ENCODE measurements around the gene HOXB2.

HOXB2 gene

DNA sequence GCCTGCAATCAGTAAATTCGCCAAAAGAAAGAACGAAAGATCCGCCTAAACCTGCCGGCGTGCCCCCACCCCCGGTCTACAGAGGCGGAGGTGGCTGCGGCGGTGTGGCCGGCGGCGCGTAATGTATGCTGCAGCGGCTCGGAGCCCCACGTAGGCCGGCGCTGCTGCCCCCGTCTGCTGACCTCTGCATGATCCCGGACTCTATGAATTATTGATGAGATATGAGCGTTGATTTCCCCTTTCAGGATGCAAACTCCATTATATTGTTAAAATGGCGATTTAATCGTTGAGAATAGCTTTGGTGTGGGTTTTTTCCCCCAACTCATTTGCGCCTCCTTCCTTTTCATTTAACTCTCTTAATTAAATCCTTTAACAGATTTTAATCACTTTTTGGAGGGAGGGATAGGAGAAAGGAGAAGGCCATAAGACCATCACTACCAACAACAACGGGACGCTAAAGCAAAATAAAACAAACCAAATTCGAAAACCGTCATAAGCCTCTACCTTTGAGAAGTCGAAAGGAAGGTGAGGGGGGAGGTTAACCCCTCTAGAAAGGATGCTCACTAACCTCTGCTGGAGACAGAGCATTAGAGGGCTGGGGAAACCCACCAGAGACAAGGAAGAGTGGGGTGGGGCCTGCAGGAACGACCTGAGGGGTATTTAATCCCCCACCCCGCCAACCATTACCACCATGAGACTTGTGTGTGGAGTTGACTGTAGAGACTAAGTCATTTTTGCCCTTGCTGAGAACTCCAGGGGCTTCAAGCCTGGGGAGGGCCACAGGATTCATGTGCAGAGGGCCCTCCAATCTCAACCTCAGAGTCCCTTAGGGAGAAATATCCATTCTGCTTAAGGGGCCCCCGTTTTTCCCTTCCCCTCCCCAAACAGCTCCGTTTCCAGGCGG lies 41.7 kb upstream of the HOXB2 start:
- no peaks in the 10 kb centered on the region for H3K9me3 Mint-ChIP-seq
- peaks cover 82% of the 10 kb centered on the region for H3K27me3 Mint-ChIP-seq (ENCODE audit: low read depth)
- peak overlapping the region; percentile 93 for H3K4me3 Mint-ChIP-seq
- peaks cover 7% of the 10 kb centered on the region for H3K36me3 Mint-ChIP-seq (ENCODE audit: low read depth)
- H3K4me1 Mint-ChIP-seq (ENCODE audit: low read depth), result peaks cover 53% of the 10 kb centered on the region
- peak overlapping the region; percentile 12 for H3K27ac Mint-ChIP-seq

DNA sequence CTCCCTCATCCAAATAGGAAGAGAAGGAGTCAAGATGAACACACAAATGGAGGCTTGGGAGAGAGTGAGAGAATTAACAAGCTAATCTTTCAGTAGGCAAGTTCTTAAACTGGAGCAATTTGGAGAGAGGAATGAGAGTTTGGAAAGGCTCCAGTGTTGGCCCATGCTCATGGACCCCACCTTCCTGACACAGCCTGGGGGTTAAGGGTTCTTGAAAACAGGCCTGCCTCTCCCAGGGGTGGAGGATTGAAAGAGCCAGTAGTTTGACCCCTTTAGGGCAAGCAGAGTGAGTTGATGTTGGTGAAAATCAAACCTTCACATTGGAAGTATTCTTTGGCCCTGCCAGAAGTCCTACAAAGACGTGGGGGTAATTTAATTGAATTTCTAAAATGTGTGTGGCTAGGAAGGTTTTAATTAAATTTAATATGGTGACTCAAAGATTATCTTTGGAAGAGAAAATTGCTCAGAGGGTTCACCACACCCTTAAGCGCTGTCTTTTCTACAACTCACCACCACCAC lies 39.4 kb upstream of the HOXB2 start:
- no peaks in the 10 kb centered on the region for H3K9me3 Mint-ChIP-seq
- peak overlapping the region; percentile 93 for H3K4me3 Mint-ChIP-seq
- no peak overlapping the region for H3K27ac Mint-ChIP-seq
- H3K4me1 Mint-ChIP-seq (ENCODE audit: low read depth), result peaks cover 63% of the 10 kb centered on the region
- peaks cover 83% of the 10 kb centered on the region for H3K27me3 Mint-ChIP-seq (ENCODE audit: low read depth)
- H3K36me3 Mint-ChIP-seq (ENCODE audit: low read depth), result peaks cover 7% of the 10 kb centered on the region

DNA sequence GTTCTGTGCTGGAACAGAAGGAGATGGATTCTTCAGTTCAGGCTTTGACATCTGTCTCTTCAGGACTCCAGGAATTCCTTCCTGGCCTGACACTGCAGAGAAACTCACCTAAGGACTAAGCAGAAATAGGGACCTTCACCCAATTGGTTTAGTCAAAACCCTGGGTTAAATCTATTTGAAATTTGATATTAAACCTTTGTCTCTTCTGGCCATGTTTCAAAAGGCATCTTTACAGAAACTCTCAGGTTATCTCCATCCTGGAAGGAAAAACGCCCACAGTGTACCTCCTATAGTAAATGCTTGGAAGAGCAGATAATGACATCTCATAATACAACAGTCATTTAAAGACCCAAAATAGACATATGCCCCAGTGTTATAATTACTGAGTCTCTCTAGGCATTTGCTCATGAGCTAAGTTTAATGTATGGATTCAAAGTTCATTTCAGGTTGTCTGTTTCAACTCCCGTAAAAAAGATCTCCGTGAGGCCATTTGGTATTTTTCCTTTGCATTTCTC lies 38.9 kb upstream of the HOXB2 start:
- Mint-ChIP-seq H3K4me3 (peak overlapping the region; percentile 93), H3K27me3 (ENCODE audit: low read depth) (peaks cover 83% of the 10 kb centered on the region), H3K36me3 (ENCODE audit: low read depth) (peaks cover 8% of the 10 kb centered on the region), H3K9me3 (no peaks in the 10 kb centered on the region), H3K27ac (no peak overlapping the region), H3K4me1 (ENCODE audit: low read depth) (peaks cover 66% of the 10 kb centered on the region)

DNA sequence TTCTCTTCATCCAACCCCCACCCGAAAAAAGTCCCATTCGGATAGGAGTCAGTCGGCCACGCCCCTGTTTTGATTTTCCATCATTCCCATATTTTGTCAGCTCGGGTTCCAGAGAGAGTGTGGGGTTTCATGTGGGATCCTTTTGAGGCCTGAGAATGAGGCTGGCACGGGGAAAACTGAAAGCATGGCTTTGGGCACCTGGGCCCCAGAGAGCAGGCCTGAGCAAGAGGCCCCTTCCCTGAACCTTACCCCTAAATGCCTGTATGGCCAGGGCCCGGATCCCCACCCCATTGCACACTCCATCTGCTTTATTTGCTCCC lies 37.8 kb upstream of the HOXB2 start:
- H3K27ac Mint-ChIP-seq, result no peak overlapping the region
- H3K4me1 Mint-ChIP-seq (ENCODE audit: low read depth), result peaks cover 64% of the 10 kb centered on the region
- peaks cover 77% of the 10 kb centered on the region for H3K27me3 Mint-ChIP-seq (ENCODE audit: low read depth)

DNA sequence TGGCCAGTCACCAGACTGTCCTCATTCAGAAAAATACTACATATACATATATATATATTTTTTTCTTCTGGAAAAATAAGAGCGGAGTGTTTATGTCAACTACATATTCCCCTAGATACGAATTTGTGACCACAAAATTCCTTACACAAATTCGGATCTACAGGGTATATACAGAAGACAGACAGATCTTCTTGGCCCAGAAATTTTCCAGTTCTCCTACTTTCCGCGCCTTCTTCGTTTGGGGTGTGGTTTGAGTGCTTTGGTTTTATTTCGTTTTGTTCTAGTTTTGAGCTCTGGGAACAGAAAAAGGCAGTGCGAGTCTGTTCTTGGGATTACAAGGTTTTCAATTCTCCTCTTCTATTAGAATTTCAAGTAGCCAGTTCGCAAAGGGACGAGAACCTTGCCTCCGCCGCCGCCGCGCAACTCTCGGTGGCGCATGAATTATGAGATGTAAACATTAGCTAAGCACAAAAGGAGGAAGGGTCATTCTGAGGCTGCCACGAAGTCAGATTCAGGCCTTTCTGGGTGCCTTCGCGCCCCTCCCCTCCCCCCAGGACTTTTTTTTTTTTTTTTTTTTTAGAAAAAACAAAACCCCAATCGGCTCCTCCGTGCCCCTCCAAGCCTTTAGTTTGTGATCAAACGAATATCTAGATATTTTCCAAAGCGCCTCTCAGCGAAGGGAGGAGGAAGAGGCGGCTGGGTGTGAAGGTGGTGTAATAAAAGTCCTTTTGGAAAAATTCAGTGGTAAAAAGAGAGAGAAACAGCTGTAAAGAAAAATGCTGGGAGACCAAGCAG lies 35.0 kb upstream of the HOXB2 start:
- peak overlapping the region; percentile 94 for H3K4me3 Mint-ChIP-seq
- H3K27ac Mint-ChIP-seq, result peak overlapping the region; percentile 54
- no peaks in the 10 kb centered on the region for H3K9me3 Mint-ChIP-seq
- H3K27me3 Mint-ChIP-seq (ENCODE audit: low read depth), result peaks cover 54% of the 10 kb centered on the region
- peaks cover 15% of the 10 kb centered on the region for H3K36me3 Mint-ChIP-seq (ENCODE audit: low read depth)
- peaks cover 53% of the 10 kb centered on the region for H3K4me1 Mint-ChIP-seq (ENCODE audit: low read depth)

More for the DNA sequence above, 37.8 kb upstream of the HOXB2 start:
- Mint-ChIP-seq H3K4me3 (peak overlapping the region; percentile 70), H3K36me3 (ENCODE audit: low read depth) (peaks cover 8% of the 10 kb centered on the region), H3K9me3 (no peaks in the 10 kb centered on the region)

DNA sequence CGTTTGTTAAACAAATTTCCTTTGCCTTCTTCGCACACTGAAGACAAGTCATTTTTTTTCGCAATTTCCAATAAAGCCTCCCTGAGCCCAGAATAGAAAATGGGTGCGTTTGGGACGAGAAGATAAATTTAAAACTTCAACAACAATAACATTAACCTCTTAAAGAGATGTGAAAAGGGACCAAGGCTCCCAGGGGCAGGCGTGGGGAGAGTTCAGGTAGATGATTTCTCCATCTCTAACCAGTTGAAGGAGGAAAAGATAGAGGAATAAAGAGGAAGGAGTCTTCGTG lies 34.5 kb upstream of the HOXB2 start:
- peak overlapping the region; percentile 94 for H3K4me3 Mint-ChIP-seq
- peaks cover 53% of the 10 kb centered on the region for H3K27me3 Mint-ChIP-seq (ENCODE audit: low read depth)
- H3K9me3 Mint-ChIP-seq, result no peaks in the 10 kb centered on the region
- peaks cover 53% of the 10 kb centered on the region for H3K4me1 Mint-ChIP-seq (ENCODE audit: low read depth)
- H3K36me3 Mint-ChIP-seq (ENCODE audit: low read depth), result peaks cover 15% of the 10 kb centered on the region
- no peak overlapping the region for H3K27ac Mint-ChIP-seq

DNA sequence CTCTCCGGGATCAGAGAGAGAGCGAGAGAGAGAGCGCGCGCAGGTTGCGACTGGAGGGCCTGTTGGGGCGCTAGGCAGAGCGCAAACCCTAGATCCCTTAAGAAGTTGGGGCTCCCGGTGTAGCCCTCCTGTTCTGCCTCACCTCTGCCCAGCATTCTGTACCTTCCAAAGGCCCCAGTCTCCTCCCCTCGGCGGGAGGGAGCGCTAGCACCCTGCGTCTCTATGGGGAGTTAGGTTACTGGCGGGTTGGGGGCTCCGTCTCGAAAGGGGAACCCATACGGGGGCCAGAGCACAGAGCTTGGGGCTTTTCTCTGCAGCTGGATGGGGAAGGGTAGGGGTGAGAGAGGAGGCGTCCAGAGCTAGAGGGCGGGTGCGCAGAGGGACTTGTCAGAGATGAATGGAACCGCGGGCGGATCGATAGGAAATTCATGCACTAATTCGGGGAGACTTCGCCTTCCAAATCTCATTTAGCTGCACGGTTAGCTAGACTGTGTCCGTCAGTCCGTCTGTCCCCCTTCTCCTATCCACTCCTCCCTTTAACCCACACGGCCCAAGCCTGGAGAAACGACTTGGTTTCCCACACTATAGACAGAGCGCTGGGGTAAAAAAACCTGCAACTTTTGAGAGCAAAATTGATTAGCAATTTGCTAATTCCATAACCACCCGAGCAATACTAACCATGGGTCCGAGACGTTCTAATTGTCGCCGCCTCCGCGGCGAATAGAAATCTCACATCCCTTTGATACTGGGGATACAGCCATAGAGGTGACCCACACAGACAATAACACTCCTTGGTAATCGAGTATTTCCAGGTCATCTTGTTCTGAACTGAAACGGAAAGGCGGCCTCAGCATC lies 33.9 kb upstream of the HOXB2 start:
- H3K27me3 Mint-ChIP-seq (ENCODE audit: low read depth), result peaks cover 48% of the 10 kb centered on the region
- H3K4me3 Mint-ChIP-seq, result peak overlapping the region; percentile 94
- peaks cover 18% of the 10 kb centered on the region for H3K36me3 Mint-ChIP-seq (ENCODE audit: low read depth)
- peaks cover 53% of the 10 kb centered on the region for H3K4me1 Mint-ChIP-seq (ENCODE audit: low read depth)
- no peaks in the 10 kb centered on the region for H3K9me3 Mint-ChIP-seq
- H3K27ac Mint-ChIP-seq, result peak overlapping the region; percentile 87

DNA sequence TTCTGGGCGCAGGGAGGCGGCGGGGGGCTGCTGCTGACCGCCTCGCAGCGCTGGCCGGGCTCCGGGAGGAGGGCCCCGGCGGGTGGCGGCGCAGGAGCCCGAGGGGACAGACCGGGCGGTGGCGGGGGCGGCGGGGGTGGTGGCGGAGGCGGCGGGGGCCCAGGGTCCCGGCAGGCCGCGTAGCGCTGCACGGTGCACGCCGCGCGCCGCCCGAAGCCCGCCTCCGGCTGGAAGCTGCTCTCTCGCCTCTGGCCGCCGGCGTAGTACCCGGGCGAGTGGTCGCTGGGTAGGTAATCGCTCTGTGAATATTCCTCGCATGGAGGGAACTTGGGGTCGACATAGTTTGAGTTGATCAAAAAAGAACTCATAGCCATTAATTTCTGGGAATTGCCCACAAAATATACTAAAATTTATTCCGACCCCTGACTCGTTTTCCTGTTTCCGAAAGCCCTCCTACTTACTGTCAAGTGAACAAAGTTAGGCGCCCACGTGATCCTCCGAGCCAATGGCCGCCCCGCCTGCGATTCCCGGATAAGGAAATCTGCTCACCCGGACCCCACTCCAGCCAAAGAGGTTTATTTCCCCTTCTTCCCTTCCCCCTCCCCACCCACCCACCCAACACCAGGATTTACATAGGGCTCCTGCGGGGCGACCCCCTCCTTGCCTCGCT lies 33.2 kb upstream of the HOXB2 start, which contains the start of gene HOXB4:
HOXB4 (minus strand) TSS at position 405 of the 670 bp plus-strand sequence; CDS start at position 374, 31 bp downstream.
- H3K9me3 Mint-ChIP-seq, result no peaks in the 10 kb centered on the region
- H3K27ac Mint-ChIP-seq, result peak within 1 kb of the TSS; percentile 87
- H3K4me3 Mint-ChIP-seq, result peak within 1 kb of the TSS; percentile 94
- peaks cover 58% of the 10 kb centered on the region for H3K4me1 Mint-ChIP-seq (ENCODE audit: low read depth)
- H3K36me3 Mint-ChIP-seq (ENCODE audit: low read depth), result peaks cover 19% of the 10 kb centered on the region
- H3K27me3 Mint-ChIP-seq (ENCODE audit: low read depth), result peaks cover 42% of the 10 kb centered on the region

DNA sequence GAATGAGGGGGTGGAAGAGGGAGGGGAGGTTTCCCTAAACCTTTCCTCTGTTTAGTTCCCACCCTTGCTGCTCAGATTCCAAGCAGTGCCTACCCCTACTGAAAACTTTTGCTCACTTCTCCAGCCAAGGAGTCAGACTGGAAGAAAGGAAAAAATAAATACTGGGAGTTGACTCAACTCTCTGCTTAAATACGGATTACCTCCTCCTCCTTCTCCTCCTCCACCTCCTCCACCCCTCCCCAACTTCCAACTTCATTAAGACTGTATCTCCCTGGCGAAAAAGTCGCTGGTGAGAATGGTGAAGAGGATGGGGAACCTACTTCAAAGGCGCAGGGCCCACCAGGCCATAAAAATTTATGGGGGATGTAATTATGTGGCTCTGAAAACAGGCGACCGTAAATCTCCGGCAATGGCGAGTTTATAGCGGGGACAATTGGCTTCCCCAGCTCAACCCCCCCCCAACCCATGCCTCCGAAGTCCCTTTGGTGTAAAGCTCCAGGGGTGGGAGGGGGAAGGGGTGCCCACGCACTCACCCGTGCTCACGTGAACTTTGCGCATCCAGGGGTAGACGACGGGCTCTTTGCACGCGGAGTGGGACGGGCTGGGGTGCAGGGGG lies 32.5 kb upstream of the HOXB2 start:
- H3K27ac Mint-ChIP-seq, result peak overlapping the region; percentile 67
- no peaks in the 10 kb centered on the region for H3K9me3 Mint-ChIP-seq
- H3K27me3 Mint-ChIP-seq (ENCODE audit: low read depth), result peaks cover 37% of the 10 kb centered on the region
- H3K4me3 Mint-ChIP-seq, result peak overlapping the region; percentile 85
- H3K36me3 Mint-ChIP-seq (ENCODE audit: low read depth), result peaks cover 19% of the 10 kb centered on the region
- H3K4me1 Mint-ChIP-seq (ENCODE audit: low read depth), result peaks cover 51% of the 10 kb centered on the region

DNA sequence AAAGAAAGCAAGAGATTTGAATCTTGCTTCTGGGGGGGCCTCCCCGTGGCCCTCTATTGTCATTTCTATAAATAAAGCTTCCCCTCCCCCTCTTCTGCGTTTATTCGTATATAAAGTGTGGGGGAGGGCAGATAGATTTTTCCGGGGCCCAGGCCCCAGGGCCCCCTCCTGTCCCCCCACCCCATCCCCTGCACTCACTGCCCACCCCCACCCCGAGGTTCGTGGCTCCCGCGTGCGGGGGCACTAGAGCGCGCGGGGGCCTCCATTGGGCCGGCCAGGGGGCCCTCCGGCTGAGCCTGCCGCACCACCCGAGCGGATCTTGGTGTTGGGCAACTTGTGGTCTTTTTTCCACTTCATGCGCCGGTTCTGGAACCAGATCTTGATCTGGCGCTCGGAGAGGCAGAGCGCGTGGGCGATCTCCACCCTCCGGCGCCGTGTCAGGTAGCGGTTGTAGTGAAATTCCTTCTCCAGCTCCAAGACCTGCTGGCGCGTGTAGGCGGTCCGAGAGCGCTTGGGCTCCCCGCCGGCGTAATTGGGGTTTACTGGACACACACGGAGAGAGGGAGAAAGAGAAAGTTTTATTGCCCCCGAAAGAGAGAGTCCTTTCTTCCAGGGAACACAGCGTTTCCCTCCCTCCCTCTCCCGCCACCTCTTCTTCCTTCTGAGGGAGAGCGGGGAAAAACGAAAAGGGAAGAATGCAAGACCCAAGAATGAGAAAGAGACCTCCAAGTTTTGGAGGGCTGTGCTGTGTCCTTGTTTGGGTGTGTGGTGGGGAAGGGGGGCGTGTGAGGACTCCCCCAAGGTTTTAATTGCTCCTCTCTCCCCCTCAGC lies 31.8 kb upstream of the HOXB2 start:
- Mint-ChIP-seq H3K4me3 (peak overlapping the region; percentile 85), H3K27me3 (ENCODE audit: low read depth) (peaks cover 34% of the 10 kb centered on the region), H3K9me3 (no peaks in the 10 kb centered on the region), H3K4me1 (ENCODE audit: low read depth) (peaks cover 48% of the 10 kb centered on the region), H3K27ac (peak overlapping the region; percentile 49), H3K36me3 (ENCODE audit: low read depth) (peaks cover 21% of the 10 kb centered on the region)

DNA sequence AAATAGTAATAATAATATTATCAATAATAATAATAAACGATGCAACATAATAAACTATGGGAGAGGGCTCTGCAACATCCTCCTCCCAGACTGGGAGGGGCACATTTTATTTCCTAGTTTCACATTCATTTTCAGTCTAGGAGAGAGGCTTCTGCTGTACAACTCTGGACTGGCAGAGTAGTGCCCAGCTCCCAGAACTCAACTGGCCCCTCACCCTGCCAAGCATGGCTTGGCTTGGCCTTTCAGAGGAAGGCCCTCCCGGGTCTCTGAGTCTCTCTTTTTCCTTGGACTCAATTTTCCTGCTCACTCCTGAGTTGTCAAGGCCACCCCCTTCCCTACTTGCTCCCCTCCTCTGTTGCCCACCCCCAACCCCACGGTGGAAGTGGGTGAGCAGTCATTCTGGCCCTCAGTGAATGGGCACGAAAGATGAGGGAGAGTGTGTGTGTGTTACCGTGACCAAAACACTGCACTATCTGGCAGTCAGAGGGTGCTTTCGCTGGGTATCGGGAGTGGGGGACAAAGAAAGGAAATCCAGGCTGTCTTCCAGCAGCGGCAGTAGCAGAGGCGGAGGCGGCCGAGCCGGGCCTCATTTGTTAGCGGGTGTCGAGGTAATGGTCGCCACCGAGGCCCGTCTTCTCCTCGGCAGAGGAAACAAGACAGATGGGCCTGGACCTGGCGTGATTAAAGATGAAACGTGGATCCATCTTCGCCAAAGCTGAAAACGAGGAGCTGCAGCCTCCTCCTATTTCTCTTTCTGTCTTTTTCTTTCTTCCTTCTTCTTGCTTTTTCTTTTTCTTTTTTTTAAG lies 31.0 kb upstream of the HOXB2 start:
- Mint-ChIP-seq H3K36me3 (ENCODE audit: low read depth) (peaks cover 23% of the 10 kb centered on the region), H3K27me3 (ENCODE audit: low read depth) (peaks cover 26% of the 10 kb centered on the region), H3K4me1 (ENCODE audit: low read depth) (peaks cover 42% of the 10 kb centered on the region), H3K27ac (peak overlapping the region; percentile 69), H3K4me3 (peak overlapping the region; percentile 69), H3K9me3 (no peaks in the 10 kb centered on the region)

DNA sequence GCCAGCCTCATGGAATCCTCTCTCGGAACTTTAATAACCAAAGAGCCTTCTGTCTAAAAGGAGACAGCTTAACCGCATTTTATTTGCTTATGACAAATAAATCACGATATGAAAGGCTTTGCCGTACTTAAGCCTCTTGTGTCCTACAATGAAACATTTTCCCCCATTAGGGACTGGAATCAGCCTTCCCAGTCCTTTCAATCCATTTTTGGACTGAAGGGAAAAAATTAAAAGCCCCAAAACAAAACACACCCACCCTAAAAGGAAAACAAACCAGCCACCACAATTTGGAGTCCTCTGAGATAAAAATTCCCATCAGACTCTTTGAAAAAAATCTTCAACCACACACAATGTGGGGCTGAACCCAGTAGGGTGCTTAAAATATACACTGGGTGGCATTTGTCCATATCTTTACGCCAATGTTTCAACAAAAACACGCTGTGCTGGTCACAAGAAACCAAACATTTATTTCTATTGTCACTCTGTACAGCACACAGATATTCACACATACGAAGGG lies 30.2 kb upstream of the HOXB2 start:
- Mint-ChIP-seq H3K4me3 (peak overlapping the region; percentile 3), H3K9me3 (no peaks in the 10 kb centered on the region), H3K27ac (no peak overlapping the region), H3K27me3 (ENCODE audit: low read depth) (peaks cover 19% of the 10 kb centered on the region), H3K36me3 (ENCODE audit: low read depth) (peaks cover 22% of the 10 kb centered on the region), H3K4me1 (ENCODE audit: low read depth) (peaks cover 35% of the 10 kb centered on the region)
